ENCODE results near the gene TNFAIP1.

Gene TNFAIP1

DNA sequence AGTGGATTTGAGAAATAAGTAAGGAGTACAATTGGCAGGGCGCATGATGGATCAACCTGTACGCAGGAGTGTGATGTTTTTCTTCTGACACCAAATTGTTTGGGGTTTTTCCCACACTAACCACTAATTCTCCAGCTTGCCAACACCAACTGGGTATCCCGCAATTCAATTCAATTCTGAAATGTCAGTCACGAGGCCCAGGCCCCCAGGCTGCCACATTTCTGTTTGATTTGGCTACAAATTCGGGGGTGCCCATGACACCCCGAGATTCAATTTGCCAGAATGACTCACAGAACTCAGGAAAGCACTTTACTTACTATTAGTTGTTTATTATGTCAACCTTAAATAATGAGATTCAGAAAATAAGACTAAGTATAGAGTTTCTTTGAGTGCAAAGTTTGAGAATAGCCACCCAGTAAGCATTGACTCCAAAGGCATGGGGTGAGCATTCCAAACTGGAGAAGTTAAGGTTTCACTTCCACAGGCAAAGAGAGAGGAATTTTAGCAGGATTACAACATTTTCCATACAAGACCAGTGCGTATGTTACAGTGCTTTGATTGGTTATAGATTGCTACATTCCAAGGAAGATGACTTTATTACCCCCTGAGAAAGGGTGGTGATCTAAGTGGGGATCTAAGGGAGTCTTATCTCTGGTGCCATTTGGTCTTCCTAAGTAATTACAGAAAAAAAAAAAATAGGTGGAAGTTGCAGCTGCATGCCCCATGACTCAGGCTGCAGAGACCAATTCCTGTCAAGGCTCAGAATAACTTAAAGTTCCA lies 59.0 kb downstream of the TNFAIP1 start:
- TF ChIP-seq, protein P1, sequence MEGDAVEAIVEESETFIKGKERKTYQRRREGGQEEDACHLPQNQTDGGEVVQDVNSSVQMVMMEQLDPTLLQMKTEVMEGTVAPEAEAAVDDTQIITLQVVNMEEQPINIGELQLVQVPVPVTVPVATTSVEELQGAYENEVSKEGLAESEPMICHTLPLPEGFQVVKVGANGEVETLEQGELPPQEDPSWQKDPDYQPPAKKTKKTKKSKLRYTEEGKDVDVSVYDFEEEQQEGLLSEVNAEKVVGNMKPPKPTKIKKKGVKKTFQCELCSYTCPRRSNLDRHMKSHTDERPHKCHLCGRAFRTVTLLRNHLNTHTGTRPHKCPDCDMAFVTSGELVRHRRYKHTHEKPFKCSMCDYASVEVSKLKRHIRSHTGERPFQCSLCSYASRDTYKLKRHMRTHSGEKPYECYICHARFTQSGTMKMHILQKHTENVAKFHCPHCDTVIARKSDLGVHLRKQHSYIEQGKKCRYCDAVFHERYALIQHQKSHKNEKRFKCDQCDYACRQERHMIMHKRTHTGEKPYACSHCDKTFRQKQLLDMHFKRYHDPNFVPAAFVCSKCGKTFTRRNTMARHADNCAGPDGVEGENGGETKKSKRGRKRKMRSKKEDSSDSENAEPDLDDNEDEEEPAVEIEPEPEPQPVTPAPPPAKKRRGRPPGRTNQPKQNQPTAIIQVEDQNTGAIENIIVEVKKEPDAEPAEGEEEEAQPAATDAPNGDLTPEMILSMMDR (IDR thresholded peaks at IDR 0.05; ENCODE audit: low read depth, low read length) = no peak
- H3K4me3 ChIP-seq (ENCODE audit: low read depth, low read length) = no peak overlapping the region

DNA sequence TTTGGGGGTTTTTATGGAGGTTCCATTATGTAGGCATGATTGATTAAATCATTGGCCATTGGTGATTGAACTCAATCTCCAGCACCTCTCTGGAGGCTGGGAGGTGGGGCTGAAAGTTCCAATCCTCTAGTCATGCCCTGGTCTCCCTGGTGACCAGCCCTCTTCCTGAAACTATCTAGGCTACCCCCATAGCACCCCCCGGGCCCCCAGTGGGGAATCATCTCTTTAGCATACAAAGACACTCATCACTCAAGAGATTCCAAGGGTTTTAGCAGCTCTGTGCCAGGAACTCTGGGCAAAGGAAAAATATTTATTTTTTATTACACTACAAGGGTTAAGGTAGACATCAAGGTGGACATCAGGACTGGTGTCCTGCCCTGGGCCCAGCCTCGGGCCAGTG lies 59.9 kb downstream of the TNFAIP1 start:
- TF ChIP-seq, protein P1 (IDR thresholded peaks at IDR 0.05; ENCODE audit: low read depth, low read length) = no peak
- H3K4me3 ChIP-seq (ENCODE audit: low read depth, low read length) = no peak overlapping the region

DNA sequence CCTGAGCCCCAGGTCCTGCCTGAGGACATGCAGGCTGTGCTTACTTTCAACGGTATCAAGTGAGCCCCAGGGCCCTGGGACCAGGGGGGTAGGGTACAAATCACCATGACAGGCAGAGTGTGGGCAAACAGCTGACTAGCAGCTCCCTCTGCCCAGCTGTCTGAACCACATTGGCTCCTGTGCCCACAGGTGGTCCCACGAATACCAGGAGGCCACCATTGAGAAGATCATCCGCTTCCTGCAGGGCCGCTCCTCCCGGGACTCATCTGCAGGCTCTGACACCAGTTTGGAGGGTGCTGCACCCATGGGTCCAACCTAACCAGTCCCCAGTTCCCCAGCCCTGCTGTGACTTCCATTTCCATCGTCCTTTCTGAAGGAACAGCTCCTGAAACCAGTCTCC lies 60.4 kb downstream of the TNFAIP1 start:
- TF ChIP-seq, protein P1 (IDR thresholded peaks at IDR 0.05; ENCODE audit: low read depth, low read length) = no peak
- H3K4me3 ChIP-seq (ENCODE audit: low read depth, low read length) = no peak overlapping the region

All from WI38 (cell line).